Liver (tissue), 9 donors: ENCODE data around the gene ZNF467. TPM values are rescaled to one million over a fixed set of nuclear protein-coding genes. Genes with fewer than 3 reads are reported as not detected.

Experiments
- DNase-seq: peaks from one replicate; pipeline ENCODE4 v3.0.0-alpha.2; 2017; ENCODE audit warnings: low spot score
- H3K27ac ChIP-seq, 2 donors: one replicate each; pipeline ENCODE4 v1.7.0; 2013; ENCODE audit warnings: inconsistent platforms in 2 of 2, low read length in 2 of 2, control low read depth in 1 of 2, low read depth in 1 of 2, mild to moderate bottlenecking in 1 of 2
- H3K27me3 ChIP-seq, 4 donors: one replicate each; pipeline versions ENCODE4 v1.6.1 to v1.7.0; 2013; ENCODE audit warnings: low read length in 3 of 4, inconsistent platforms in 1 of 4, mild to moderate bottlenecking in 1 of 4, moderate library complexity in 1 of 4; ENCODE audit not compliant: control insufficient read depth in 4 of 4, insufficient read depth in 4 of 4
- H3K36me3 ChIP-seq, 4 donors: one replicate each; pipeline versions ENCODE4 v1.6.1 to v1.7.0; 2013; ENCODE audit warnings: low read length in 3 of 4, mild to moderate bottlenecking in 3 of 4, low read depth in 1 of 4, moderate library complexity in 1 of 4; ENCODE audit not compliant: control insufficient read depth in 4 of 4, insufficient read depth in 3 of 4
- H3K4me1 ChIP-seq, 4 donors: one replicate each; pipeline versions ENCODE4 v1.6.1 to v1.7.0; 2013; ENCODE audit warnings: low read length in 3 of 4, mild to moderate bottlenecking in 3 of 4, moderate library complexity in 1 of 4; ENCODE audit not compliant: control insufficient read depth in 4 of 4, insufficient read depth in 4 of 4
- H3K4me3 ChIP-seq, 3 donors: one replicate each; pipeline versions ENCODE4 v1.6.1 to v1.7.0; 2013; ENCODE audit warnings: low read length in 3 of 3, control low read depth in 1 of 3, low read depth in 1 of 3, mild to moderate bottlenecking in 1 of 3
- H3K9ac ChIP-seq, 2 donors: one replicate each; pipeline ENCODE4 v1.7.0; 2013; ENCODE audit warnings: low read length in 2 of 2, mild to moderate bottlenecking in 2 of 2, moderate library complexity in 2 of 2, control low read depth in 1 of 2, low read depth in 1 of 2
- H3K9me3 ChIP-seq, 4 donors: one replicate each; pipeline versions ENCODE4 v1.6.1 to v1.7.0; 2013; ENCODE audit warnings: low read length in 3 of 4; ENCODE audit not compliant: control insufficient read depth in 4 of 4
- ATF3 ChIP-seq: IDR thresholded peaks from 2 replicates; pipeline ENCODE4 v1.6.1; 2016; ENCODE audit warnings: antibody characterized with exemption
- EGR1 ChIP-seq, 2 donors: IDR thresholded peaks; 2 replicates each; pipeline ENCODE4 v1.6.1; 2016 to 2018; ENCODE audit warnings: antibody characterized with exemption in 2 of 2, low read depth in 2 of 2
- FOXA1 ChIP-seq: IDR thresholded peaks from 2 replicates; pipeline ENCODE4 v1.6.1; 2016; ENCODE audit warnings: antibody characterized with exemption
- FOXA2 ChIP-seq: IDR thresholded peaks from 2 replicates; pipeline ENCODE4 v1.6.1; 2016; ENCODE audit warnings: antibody characterized with exemption
- GABPA ChIP-seq, 2 donors: IDR thresholded peaks in 1 of 2; conservative IDR thresholded peaks in 1 of 2; 2 replicates each; pipeline ENCODE4 v1.6.1; 2016; ENCODE audit warnings: antibody characterized with exemption in 2 of 2, mild to moderate bottlenecking in 1 of 2, moderate library complexity in 1 of 2
- HNF4A ChIP-seq, 2 donors: conservative IDR thresholded peaks; 2 replicates each; pipeline ENCODE4 v1.6.1; 2016; ENCODE audit warnings: antibody characterized with exemption in 2 of 2, mild to moderate bottlenecking in 2 of 2
- HNF4G ChIP-seq: IDR thresholded peaks from 2 replicates; pipeline ENCODE4 v1.6.1; 2016; ENCODE audit warnings: antibody characterized with exemption
- JUND ChIP-seq, 2 donors: IDR thresholded peaks; 2 replicates each; pipeline ENCODE4 v1.6.1; 2016; ENCODE audit warnings: antibody characterized with exemption in 2 of 2
- MAX ChIP-seq: IDR thresholded peaks from 2 replicates; pipeline ENCODE4 v1.6.1; 2016; ENCODE audit warnings: antibody characterized with exemption
- NR2F2 ChIP-seq: IDR thresholded peaks from 2 replicates; pipeline ENCODE4 v1.6.1; 2016; ENCODE audit warnings: antibody characterized with exemption
- RAD21 ChIP-seq, 2 donors: IDR thresholded peaks; 2 replicates each; pipeline ENCODE4 v1.6.1; 2016; ENCODE audit warnings: antibody characterized with exemption in 2 of 2, mild to moderate bottlenecking in 2 of 2
- RXRA ChIP-seq, 2 donors: IDR thresholded peaks; 2 replicates each; pipeline ENCODE4 v1.6.1; 2017 to 2018; ENCODE audit warnings: antibody characterized with exemption in 2 of 2, mild to moderate bottlenecking in 1 of 2
- SP1 ChIP-seq: IDR thresholded peaks from 2 replicates; pipeline ENCODE4 v1.6.1; 2018; ENCODE audit warnings: antibody characterized with exemption, mild to moderate bottlenecking
- TAF1 ChIP-seq: conservative IDR thresholded peaks from 2 replicates; pipeline ENCODE4 v1.6.1; 2016; ENCODE audit warnings: antibody characterized with exemption, mild to moderate bottlenecking
- YY1 ChIP-seq: IDR thresholded peaks from 2 replicates; pipeline ENCODE4 v1.6.1; 2016; ENCODE audit warnings: antibody characterized with exemption, mild to moderate bottlenecking
- ZBTB33 ChIP-seq: IDR thresholded peaks from 2 replicates; pipeline ENCODE4 v1.6.1; 2016; ENCODE audit warnings: antibody characterized with exemption
- WGBS: extraction: QIAGEN DNeasy Blood & Tissue Kit; methylation state at CpG from one replicate; pipeline ENCODE4 v1.1.7; 2013; 5-methylcytosine and 5-hydroxymethylcytosine counted together
- polyA plus RNA-seq, 2 donors: library from polyadenylated mRNA; stranded (reverse) in 1 of 2; unstranded in 1 of 2; fragments of 200-250 nt in 1 of 2; fragments of >200 nt in 1 of 2; fragmentation: Nextera tagmentation in 1 of 2; extraction: Ambion mirVana in 1 of 2; gene quantifications; one replicate each; pipeline versions ENCODE4 v1.2.1 to v1.2.3, GENCODE V29; 2013 to 2015
- total RNA-seq, 2 donors: library from RNA; depleted of rRNA; stranded (reverse); fragments of >200 nt; gene quantifications; one replicate each; pipeline ENCODE4 v1.2.3, GENCODE V29; 2014
- TF ChIP-seq, protein P1 (sequence below): IDR thresholded peaks from 2 replicates; pipeline ENCODE4 v1.6.1; 2016; ENCODE audit warnings: antibody characterized with exemption, mild to moderate bottlenecking
- TF ChIP-seq, protein P2 (sequence below): fragments of 150-350 bp; IDR thresholded peaks from 2 replicates; pipeline ENCODE4 v1.5.1; 2017; ENCODE audit warnings: improper control_type of control experiment, low read depth, low read length; ENCODE audit not compliant: missing input control
- donor health status: healthy.
- donor health status: healthy.
- donor health status: healthy.
- donor health status: healthy.
- donor health status: healthy.

The ZNF467 gene
- total and polyA plus RNA-seq, 4 donors = 2.8 to 4.0 (median 3.7) TPM

DNA sequence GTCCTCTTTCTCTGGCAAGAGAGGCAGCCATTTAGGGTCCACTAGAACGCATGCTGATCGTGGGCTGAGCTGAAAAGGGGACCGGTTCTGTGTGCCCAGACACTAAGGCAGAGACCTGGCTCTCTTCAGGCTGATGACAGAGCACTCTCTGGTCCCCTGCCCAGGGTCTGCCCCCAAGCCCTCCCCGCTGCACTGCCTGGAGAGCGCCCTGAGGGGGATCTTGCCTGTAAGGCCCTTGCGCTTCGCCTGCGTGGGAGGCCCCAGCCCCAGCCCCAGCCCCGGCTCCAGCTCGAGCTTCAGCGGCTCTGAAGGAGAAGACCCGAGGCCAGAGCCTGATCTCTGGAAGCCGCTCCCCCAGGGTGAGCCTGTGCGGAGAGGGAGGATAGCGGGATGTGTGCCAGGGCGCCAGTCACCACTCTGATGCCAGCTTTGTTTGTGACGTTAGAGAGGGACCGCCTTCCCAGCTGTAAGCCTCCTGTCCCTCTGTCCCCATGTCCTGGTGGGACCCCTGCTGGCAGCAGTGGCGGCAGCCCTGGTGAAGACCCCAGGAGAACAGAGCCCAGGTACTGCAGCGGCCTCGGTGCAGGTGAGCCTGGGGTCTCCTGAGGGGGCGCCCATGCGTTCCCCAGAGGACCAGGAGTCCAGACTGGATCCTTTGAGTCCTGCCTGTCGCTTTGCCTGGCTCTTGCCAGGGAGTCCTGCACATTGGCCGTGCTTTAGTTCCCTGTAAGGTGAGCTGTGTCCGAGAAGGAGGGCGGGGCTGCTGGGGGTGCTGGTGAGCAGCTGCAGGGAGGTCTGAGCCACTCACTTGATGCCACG, 43.2 kb downstream of the ZNF467 start:
- Histone ChIP-seq H3K27me3 (no peaks in the 10 kb centered on the region), H3K4me1 (no peaks in the 10 kb centered on the region), H3K9me3 (no peaks in the 10 kb centered on the region), H3K27ac (no peak overlapping the region), H3K9ac (no peak overlapping the region), H3K4me3 (no peak overlapping the region), H3K36me3 (peaks cover 0 to 5% (median 1%) of the 10 kb centered on the region in 4 donors)
- TF ChIP-seq RAD21 (IDR thresholded peaks at IDR 0.05) (no peak), JUND (IDR thresholded peaks at IDR 0.05) (no peak), ZBTB33 (no peak), HNF4G (no peak), EGR1 (IDR thresholded peaks at IDR 0.05; ENCODE audit: low read depth in 2 of 2) (no peak), MAX (no peak), NR2F2 (no peak), TAF1 (no peak), YY1 (no peak), SP1 (no peak), GABPA (IDR thresholded peaks at IDR 0.05 in 1 of 2, conservative IDR thresholded peaks at IDR 0.05 in 1 of 2) (no peak), FOXA2 (no peak), HNF4A (conservative IDR thresholded peaks at IDR 0.05) (no peak), FOXA1 (no peak), ATF3 (no peak), RXRA (IDR thresholded peaks at IDR 0.05) (no peak)
- TF ChIP-seq, protein P1, sequence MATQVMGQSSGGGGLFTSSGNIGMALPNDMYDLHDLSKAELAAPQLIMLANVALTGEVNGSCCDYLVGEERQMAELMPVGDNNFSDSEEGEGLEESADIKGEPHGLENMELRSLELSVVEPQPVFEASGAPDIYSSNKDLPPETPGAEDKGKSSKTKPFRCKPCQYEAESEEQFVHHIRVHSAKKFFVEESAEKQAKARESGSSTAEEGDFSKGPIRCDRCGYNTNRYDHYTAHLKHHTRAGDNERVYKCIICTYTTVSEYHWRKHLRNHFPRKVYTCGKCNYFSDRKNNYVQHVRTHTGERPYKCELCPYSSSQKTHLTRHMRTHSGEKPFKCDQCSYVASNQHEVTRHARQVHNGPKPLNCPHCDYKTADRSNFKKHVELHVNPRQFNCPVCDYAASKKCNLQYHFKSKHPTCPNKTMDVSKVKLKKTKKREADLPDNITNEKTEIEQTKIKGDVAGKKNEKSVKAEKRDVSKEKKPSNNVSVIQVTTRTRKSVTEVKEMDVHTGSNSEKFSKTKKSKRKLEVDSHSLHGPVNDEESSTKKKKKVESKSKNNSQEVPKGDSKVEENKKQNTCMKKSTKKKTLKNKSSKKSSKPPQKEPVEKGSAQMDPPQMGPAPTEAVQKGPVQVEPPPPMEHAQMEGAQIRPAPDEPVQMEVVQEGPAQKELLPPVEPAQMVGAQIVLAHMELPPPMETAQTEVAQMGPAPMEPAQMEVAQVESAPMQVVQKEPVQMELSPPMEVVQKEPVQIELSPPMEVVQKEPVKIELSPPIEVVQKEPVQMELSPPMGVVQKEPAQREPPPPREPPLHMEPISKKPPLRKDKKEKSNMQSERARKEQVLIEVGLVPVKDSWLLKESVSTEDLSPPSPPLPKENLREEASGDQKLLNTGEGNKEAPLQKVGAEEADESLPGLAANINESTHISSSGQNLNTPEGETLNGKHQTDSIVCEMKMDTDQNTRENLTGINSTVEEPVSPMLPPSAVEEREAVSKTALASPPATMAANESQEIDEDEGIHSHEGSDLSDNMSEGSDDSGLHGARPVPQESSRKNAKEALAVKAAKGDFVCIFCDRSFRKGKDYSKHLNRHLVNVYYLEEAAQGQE = no peak
- TF ChIP-seq, protein P2, sequence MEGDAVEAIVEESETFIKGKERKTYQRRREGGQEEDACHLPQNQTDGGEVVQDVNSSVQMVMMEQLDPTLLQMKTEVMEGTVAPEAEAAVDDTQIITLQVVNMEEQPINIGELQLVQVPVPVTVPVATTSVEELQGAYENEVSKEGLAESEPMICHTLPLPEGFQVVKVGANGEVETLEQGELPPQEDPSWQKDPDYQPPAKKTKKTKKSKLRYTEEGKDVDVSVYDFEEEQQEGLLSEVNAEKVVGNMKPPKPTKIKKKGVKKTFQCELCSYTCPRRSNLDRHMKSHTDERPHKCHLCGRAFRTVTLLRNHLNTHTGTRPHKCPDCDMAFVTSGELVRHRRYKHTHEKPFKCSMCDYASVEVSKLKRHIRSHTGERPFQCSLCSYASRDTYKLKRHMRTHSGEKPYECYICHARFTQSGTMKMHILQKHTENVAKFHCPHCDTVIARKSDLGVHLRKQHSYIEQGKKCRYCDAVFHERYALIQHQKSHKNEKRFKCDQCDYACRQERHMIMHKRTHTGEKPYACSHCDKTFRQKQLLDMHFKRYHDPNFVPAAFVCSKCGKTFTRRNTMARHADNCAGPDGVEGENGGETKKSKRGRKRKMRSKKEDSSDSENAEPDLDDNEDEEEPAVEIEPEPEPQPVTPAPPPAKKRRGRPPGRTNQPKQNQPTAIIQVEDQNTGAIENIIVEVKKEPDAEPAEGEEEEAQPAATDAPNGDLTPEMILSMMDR = no peak
- no peak for DNase-seq
- 96% methylated on average over 28 of the region's 28 CpGs for WGBS
